ENCODE data around the gene ANXA8.

ANXA8 gene

GRCh38 chr10:47445720-47446119 lies 38.2 kb downstream of the ANXA8 start:
- DNase-seq = no peak

- DNase-seq = no peak
These were observed 39.9 kb downstream of the ANXA8 start for GRCh38 chr10:47444047-47444446.

- DNase-seq = no peak
These were observed 40.8 kb downstream of the ANXA8 start for GRCh38 chr10:47443145-47443544.

GRCh38 chr10:47442351-47442750 lies 41.6 kb downstream of the ANXA8 start:
- no peak for DNase-seq

- no peak for DNase-seq
These were observed 42.0 kb downstream of the ANXA8 start for GRCh38 chr10:47441938-47442337.

GRCh38 chr10:47440207-47440606 lies 43.7 kb downstream of the ANXA8 start:
- no peak for DNase-seq

- DNase-seq = peak; percentile 28
These were observed 44.9 kb downstream of the ANXA8 start for GRCh38 chr10:47438857-47439474.

GRCh38 chr10:47435081-47435480 lies 48.8 kb downstream of the ANXA8 start:
- no peak for DNase-seq

GRCh38 chr10:47425813-47426419 lies 58.0 kb downstream of the ANXA8 start:
- DNase-seq = no peak

- DNase-seq = no peak
These were observed 59.7 kb downstream of the ANXA8 start for GRCh38 chr10:47424231-47424630.

- no peak for DNase-seq
These were observed 60.4 kb downstream of the ANXA8 start for GRCh38 chr10:47423476-47423875.

- DNase-seq = no peak
These were observed 62.6 kb downstream of the ANXA8 start for GRCh38 chr10:47421057-47421952.

- no peak for DNase-seq
These were observed 63.4 kb downstream of the ANXA8 start for GRCh38 chr10:47420305-47421056.

- DNase-seq = no peak
These were observed 64.5 kb downstream of the ANXA8 start for GRCh38 chr10:47419421-47419820.

- no peak for DNase-seq
These were observed 64.9 kb downstream of the ANXA8 start for GRCh38 chr10:47418966-47419365.

GRCh38 chr10:47418321-47418720 lies 65.6 kb downstream of the ANXA8 start:
- DNase-seq = no peak

Measured in NCI-H1092 treated with DMSO at 0.1 percent for 48 hours (cell line).